Glutamatergic neuron (in vitro differentiated cells): Measurements from ENCODE around the gene HCN2. TPM values are rescaled to one million over a fixed set of nuclear protein-coding genes. Genes with fewer than 3 reads are reported as not detected.
A peak's percentile ranks its signal among the peaks of the same experiment; 100 is the strongest.

Source experiments
- DNase-seq: peaks from one replicate; pipeline ENCODE4 v3.0.0; 2022
- H3K27ac Mint-ChIP-seq: one replicate; pipeline ENCODE4 v1.8.0; 2020; ENCODE audit warnings: mild to moderate bottlenecking, mixed read lengths, inconsistent platforms; ENCODE audit not compliant: unreplicated experiment
- H3K27me3 Mint-ChIP-seq: one replicate; pipeline ENCODE4 v1.8.0; 2020; ENCODE audit warnings: mild to moderate bottlenecking, moderate library complexity, mixed read lengths, inconsistent platforms; ENCODE audit not compliant: unreplicated experiment
- H3K36me3 Mint-ChIP-seq: one replicate; pipeline ENCODE4 v1.8.0; 2020; ENCODE audit warnings: mild to moderate bottlenecking, mixed read lengths, inconsistent platforms; ENCODE audit not compliant: unreplicated experiment
- H3K4me1 Mint-ChIP-seq: one replicate; pipeline ENCODE4 v1.8.0; 2020; ENCODE audit warnings: mild to moderate bottlenecking, low read depth, mixed read lengths, inconsistent platforms; ENCODE audit not compliant: unreplicated experiment
- H3K4me3 Mint-ChIP-seq: one replicate; pipeline ENCODE4 v1.8.0; 2020; ENCODE audit warnings: mild to moderate bottlenecking, mixed read lengths, inconsistent platforms; ENCODE audit not compliant: unreplicated experiment
- H3K9me3 Mint-ChIP-seq: one replicate; pipeline ENCODE4 v1.8.0; 2020; ENCODE audit warnings: mild to moderate bottlenecking, moderate library complexity, mixed read lengths, inconsistent platforms; ENCODE audit not compliant: unreplicated experiment
- total RNA-seq: library from RNA; stranded (reverse); fragmentation: NEBNext Ultra II Directional; extraction: Animal tissue kit (Norgen Biotek cat#: 25700); gene quantifications from one replicate; pipeline ENCODE4 v1.2.1, GENCODE V29; 2021; ENCODE audit not compliant: unreplicated experiment
- TF ChIP-seq, protein P1 (sequence below): fragments of 200-600 bp; sonication (generic); IDR thresholded peaks from one replicate; pipeline ENCODE4 v1.5.0; 2021; ENCODE audit not compliant: partially characterized antibody, unreplicated experiment

HCN2 gene
- total RNA-seq, 1 donor from 2014 or later, result 33.2 TPM

DNA sequence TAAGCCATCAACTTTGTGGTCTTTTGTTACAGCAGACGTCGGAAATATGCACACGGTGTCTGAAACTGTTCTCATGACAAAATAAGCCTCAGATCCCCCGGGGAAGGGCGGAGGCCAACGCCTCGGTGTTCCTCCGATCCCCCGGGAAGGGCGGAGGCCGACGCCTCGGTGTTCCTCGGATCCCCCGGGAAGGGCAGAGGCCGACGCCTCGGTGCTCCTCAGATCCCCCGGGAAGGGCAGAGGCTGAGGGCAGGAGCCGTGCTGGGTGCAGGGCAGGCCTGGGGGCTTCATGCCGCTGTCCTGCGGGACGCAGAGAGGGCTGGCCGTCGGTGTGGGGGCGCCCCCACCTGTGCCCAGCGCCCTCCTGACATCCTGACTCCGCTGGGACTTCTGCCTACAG lies 54.7 kb downstream of the HCN2 start:
- peaks cover 2% of the 10 kb centered on the region for H3K9me3 Mint-ChIP-seq
- TF ChIP-seq, protein P1, sequence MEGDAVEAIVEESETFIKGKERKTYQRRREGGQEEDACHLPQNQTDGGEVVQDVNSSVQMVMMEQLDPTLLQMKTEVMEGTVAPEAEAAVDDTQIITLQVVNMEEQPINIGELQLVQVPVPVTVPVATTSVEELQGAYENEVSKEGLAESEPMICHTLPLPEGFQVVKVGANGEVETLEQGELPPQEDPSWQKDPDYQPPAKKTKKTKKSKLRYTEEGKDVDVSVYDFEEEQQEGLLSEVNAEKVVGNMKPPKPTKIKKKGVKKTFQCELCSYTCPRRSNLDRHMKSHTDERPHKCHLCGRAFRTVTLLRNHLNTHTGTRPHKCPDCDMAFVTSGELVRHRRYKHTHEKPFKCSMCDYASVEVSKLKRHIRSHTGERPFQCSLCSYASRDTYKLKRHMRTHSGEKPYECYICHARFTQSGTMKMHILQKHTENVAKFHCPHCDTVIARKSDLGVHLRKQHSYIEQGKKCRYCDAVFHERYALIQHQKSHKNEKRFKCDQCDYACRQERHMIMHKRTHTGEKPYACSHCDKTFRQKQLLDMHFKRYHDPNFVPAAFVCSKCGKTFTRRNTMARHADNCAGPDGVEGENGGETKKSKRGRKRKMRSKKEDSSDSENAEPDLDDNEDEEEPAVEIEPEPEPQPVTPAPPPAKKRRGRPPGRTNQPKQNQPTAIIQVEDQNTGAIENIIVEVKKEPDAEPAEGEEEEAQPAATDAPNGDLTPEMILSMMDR, result no peak
- H3K36me3 Mint-ChIP-seq, result no peaks in the 10 kb centered on the region
- no peak overlapping the region for H3K4me3 Mint-ChIP-seq
- H3K27ac Mint-ChIP-seq, result no peak overlapping the region
- DNase-seq, result no peak
- H3K4me1 Mint-ChIP-seq, result no peaks in the 10 kb centered on the region
- peaks cover 7% of the 10 kb centered on the region for H3K27me3 Mint-ChIP-seq

DNA sequence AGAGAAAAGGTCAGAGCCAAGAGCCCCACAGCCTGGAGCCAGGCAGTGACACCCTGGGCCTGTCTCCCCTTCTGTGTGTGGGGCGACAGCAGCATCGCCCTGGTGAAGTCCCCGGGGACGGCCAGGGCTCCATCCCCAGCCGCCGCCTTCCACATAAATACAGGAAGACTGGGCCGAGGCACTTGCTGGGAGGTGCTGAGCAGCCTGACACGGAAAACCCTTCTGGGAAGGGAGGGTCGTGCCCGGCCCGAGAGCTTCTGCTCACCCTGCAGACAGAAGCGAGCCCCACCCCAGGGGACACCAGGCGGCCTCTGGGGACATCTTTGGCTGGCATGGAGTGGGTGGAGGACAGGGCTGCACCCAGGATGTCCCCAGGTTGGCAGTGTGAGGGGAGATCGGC lies 55.1 kb downstream of the HCN2 start:
- TF ChIP-seq, protein P1, result no peak

GRCh38 chr19:645912-646778 lies 56.5 kb downstream of the HCN2 start:
- peaks cover 3% of the 10 kb centered on the region for H3K9me3 Mint-ChIP-seq

More for the DNA sequence above, 55.1 kb downstream of the HCN2 start:
- Mint-ChIP-seq H3K9me3 (peaks cover 2% of the 10 kb centered on the region), H3K4me3 (no peak overlapping the region), H3K36me3 (no peaks in the 10 kb centered on the region), H3K27me3 (peaks cover 7% of the 10 kb centered on the region), H3K27ac (no peak overlapping the region), H3K4me1 (no peaks in the 10 kb centered on the region)
- DNase-seq, result no peak

DNA sequence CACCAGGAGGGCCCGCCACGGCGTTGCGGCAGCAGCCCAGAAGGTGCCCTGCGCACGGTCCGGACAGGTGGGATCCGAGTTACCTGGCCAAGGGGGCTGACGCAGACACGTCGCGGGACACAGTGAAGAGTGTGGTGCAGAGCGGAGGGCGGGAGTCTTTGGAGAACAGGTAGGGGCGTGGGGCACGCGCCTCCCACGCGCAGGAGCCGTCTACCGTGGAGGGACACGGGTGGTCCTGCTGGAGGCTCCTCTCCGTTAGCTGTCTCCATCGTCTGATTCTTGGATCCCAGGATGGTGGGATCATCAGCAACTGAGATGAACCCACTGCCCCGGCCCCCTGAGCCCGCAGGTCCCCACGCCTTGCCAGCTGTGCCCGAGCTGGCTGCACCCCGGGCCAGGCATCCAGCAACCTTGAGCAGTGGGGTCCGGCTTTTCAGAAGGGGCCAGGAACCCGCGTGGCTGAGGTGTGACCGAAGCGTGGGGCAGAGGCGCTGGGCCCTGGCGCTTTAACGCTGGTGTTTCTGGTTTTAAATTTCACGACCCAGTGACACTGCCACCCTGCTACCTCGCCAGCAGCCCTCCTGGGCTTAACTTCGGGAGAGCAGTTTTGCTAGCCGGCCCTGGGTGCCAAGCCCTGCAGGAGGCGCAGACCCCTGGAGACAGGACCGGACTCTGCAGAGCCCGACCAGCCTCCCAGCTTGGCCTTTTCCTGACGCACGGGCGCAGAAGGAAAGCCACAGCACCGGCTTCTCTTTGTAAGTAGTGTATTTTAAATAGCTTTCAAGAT lies 57.3 kb downstream of the HCN2 start:
- DNase-seq, result no peak
- Mint-ChIP-seq H3K4me3 (no peak overlapping the region), H3K27me3 (peaks cover 4% of the 10 kb centered on the region), H3K9me3 (peaks cover 3% of the 10 kb centered on the region), H3K36me3 (no peaks in the 10 kb centered on the region), H3K27ac (no peak overlapping the region), H3K4me1 (no peaks in the 10 kb centered on the region)
- TF ChIP-seq, protein P1, result no peak

More at GRCh38 chr19:645912-646778, 56.5 kb downstream of the HCN2 start:
- no peak overlapping the region for H3K4me3 Mint-ChIP-seq
- no peak for DNase-seq
- no peaks in the 10 kb centered on the region for H3K4me1 Mint-ChIP-seq
- no peaks in the 10 kb centered on the region for H3K36me3 Mint-ChIP-seq
- TF ChIP-seq, protein P1, result no peak
- peaks cover 5% of the 10 kb centered on the region for H3K27me3 Mint-ChIP-seq
- H3K27ac Mint-ChIP-seq, result peak overlapping the region; percentile 52
